RWPE2 (cell line): Measurements from ENCODE around the gene ZNF492.
"Not testable (repeated sequence)": the region's sequence is repeated elsewhere in the genome, so short reads cannot be mapped to it uniquely, and the experiment has no call there.

Experiments
- ATAC-seq: fragments of 200-7000 bp; cut with Tn5 transposase; 3 replicates; pipeline ENCODE4 v1.9.1; 2021; ENCODE audit warnings: low read depth
- DNase-seq: peaks from one replicate; pipeline ENCODE4 v3.0.0-alpha.2; 2020; ENCODE audit warnings: low spot score
- H3K27ac ChIP-seq: fragments of 450-650 bp; 2 replicates; pipeline ENCODE4 v1.5.1; 2017; ENCODE audit warnings: mild to moderate bottlenecking; ENCODE audit not compliant: poor library complexity, severe bottlenecking
- H3K27me3 ChIP-seq: fragments of 250-450 bp; sonication (Bioruptor Pico); 2 replicates; pipeline ENCODE4 v1.5.1; 2021; ENCODE audit warnings: mild to moderate bottlenecking, moderate library complexity; ENCODE audit not compliant: insufficient read depth, poor library complexity, severe bottlenecking
- H3K36me3 ChIP-seq: fragments of 250-450 bp; sonication (Bioruptor Pico); 2 replicates; pipeline ENCODE4 v1.5.1; 2020; ENCODE audit warnings: low read depth, mild to moderate bottlenecking, moderate library complexity
- H3K4me1 ChIP-seq: fragments of 250-450 bp; sonication (Bioruptor Pico); 2 replicates; pipeline ENCODE4 v1.5.1; 2021; ENCODE audit warnings: mild to moderate bottlenecking, moderate library complexity; ENCODE audit not compliant: insufficient read depth, poor library complexity, severe bottlenecking
- H3K4me3 ChIP-seq: fragments of 250-450 bp; sonication (Bioruptor Pico); 2 replicates; pipeline ENCODE4 v1.5.1; 2021; ENCODE audit warnings: mild to moderate bottlenecking, moderate library complexity; ENCODE audit not compliant: severe bottlenecking
- H3K9me3 ChIP-seq: fragments of 250-450 bp; sonication (Bioruptor Pico); 2 replicates; pipeline ENCODE4 v1.5.1; 2021; ENCODE audit warnings: mild to moderate bottlenecking, moderate library complexity; ENCODE audit not compliant: severe bottlenecking
- TF ChIP-seq, protein P1 (sequence below): fragments of 450-650 bp; IDR thresholded peaks from one replicate; pipeline ENCODE4 v1.5.1; 2017; ENCODE audit warnings: mild to moderate bottlenecking, moderate library complexity; ENCODE audit not compliant: poor library complexity, severe bottlenecking

Gene ZNF492

DNA sequence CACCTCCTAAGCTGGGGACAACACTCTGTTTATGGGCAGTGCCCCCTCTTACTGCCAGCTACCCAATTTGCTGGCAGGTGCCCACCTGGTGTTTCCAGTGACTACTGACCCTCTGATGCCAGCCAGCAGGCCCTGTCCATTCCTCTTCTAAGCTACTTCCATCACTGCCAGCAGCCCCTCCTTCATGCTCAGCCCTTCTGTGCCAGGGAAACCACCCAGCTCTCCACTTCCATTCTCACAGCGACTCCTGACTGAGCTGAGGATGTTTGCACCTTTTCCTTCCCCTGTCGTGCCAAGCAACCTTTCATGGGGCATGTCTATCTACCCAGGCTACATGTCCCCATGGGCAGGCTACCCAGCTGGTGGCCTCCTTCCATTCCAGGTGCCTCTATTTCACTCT lies 24.0 kb upstream of the ZNF492 start:
- ATAC-seq: no peak
- Histone ChIP-seq H3K9me3 (peaks cover 5% of the 10 kb centered on the region), H3K4me1 (no peaks in the 10 kb centered on the region), H3K36me3 (no peaks in the 10 kb centered on the region), H3K4me3 (no peak overlapping the region), H3K27me3 (no peaks in the 10 kb centered on the region), H3K27ac (no peak overlapping the region)
- DNase-seq: no peak
- TF ChIP-seq, protein P1, sequence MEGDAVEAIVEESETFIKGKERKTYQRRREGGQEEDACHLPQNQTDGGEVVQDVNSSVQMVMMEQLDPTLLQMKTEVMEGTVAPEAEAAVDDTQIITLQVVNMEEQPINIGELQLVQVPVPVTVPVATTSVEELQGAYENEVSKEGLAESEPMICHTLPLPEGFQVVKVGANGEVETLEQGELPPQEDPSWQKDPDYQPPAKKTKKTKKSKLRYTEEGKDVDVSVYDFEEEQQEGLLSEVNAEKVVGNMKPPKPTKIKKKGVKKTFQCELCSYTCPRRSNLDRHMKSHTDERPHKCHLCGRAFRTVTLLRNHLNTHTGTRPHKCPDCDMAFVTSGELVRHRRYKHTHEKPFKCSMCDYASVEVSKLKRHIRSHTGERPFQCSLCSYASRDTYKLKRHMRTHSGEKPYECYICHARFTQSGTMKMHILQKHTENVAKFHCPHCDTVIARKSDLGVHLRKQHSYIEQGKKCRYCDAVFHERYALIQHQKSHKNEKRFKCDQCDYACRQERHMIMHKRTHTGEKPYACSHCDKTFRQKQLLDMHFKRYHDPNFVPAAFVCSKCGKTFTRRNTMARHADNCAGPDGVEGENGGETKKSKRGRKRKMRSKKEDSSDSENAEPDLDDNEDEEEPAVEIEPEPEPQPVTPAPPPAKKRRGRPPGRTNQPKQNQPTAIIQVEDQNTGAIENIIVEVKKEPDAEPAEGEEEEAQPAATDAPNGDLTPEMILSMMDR: no peak

DNA sequence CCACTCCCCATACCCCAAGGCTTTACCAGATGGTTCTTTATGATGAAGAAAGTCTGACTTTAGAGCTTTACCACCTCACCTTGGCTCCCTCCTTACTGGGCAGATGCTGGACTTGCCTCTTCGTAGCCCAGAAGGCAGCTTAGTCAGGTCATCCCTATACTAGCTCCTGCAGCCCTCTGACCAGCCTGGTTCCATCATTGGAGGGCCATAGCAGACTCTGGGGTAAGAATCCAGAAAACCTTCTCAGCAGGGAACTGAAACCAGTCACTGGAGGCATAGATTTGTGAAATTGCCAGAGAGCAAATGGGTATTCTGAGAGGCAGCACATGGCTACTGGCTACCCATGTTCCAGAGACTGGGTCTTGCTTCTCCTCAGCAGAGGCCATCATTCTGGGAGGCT lies 21.8 kb upstream of the ZNF492 start:
- Histone ChIP-seq H3K27me3 (no peaks in the 10 kb centered on the region), H3K36me3 (no peaks in the 10 kb centered on the region), H3K4me1 (no peaks in the 10 kb centered on the region), H3K9me3 (peaks cover 5% of the 10 kb centered on the region), H3K4me3 (no peak overlapping the region), H3K27ac (no peak overlapping the region)
- TF ChIP-seq, protein P1: no peak
- DNase-seq: no peak
- no peak for ATAC-seq

GRCh38 chr19:22616659-22617058 lies 17.5 kb upstream of the ZNF492 start:
- H3K36me3 ChIP-seq: no peaks in the 10 kb centered on the region
- H3K27ac ChIP-seq: no peak overlapping the region
- no peaks in the 10 kb centered on the region for H3K9me3 ChIP-seq
- H3K4me3 ChIP-seq: no peak overlapping the region
- ATAC-seq (no peak), DNase-seq (no peak)
- no peaks in the 10 kb centered on the region for H3K27me3 ChIP-seq
- TF ChIP-seq, protein P1: no peak
- no peaks in the 10 kb centered on the region for H3K4me1 ChIP-seq

- not testable (repeated sequence) for H3K4me1 ChIP-seq, ATAC-seq, H3K36me3 ChIP-seq, DNase-seq, H3K9me3 ChIP-seq, H3K27me3 ChIP-seq, H3K4me3 ChIP-seq, H3K27ac ChIP-seq
These were observed 16.9 kb upstream of the ZNF492 start for GRCh38 chr19:22617181-22617580.

DNA sequence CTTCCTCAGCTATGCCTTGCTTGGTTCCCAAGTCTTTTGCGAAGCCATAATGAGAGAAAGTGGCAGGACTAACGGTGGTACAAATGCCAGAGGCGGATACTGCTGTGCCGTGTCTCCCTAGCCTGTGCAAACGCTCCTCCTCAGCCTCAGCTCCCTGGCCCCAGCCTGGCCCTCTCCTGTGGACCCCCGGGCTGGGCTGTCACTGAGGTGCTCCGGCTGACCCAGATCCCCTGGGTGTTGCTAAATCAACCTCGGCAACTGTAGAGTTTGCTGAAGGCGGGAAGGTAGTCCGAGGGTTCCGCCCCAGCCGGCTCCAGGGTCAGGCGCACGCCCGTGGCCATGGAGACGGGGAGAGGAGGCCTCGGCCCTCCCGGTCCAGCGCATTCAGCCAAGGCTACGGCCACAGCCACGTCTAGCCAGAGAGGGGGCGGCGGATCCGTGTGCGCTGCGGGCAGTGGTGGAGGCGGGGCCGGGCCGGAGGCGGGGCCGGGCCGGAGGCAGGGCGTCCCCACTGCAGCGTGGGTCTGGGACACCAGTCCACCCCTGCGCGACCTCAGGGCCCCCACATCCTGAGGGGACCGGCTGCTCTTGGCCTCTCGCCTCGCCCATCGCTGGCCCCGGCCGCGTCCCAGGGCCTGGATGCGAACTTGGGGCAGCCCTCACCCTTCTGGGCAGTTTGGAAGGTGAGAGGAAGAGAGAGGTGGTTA lies 16.4 kb upstream of the ZNF492 start:
- TF ChIP-seq, protein P1: no peak
- Histone ChIP-seq H3K27ac (no peak overlapping the region), H3K4me1 (no peaks in the 10 kb centered on the region), H3K36me3 (no peaks in the 10 kb centered on the region), H3K9me3 (no peaks in the 10 kb centered on the region), H3K27me3 (no peaks in the 10 kb centered on the region), H3K4me3 (no peak overlapping the region)
- ATAC-seq (no peak), DNase-seq (no peak)
